OCI-LY3 (cell line): ENCODE measurements around the gene ABI2.
"Not testable (repeated sequence)": the region's sequence is repeated elsewhere in the genome, so short reads cannot be mapped to it uniquely, and the experiment has no call there.

Experiments used
- H2AFZ ChIP-seq: fragments of 200-600, 300-600 bp; shearing (Covaris generic); 2 replicates; pipeline ENCODE4 v1.6.0; 2014; ENCODE audit warnings: antibody characterized with exemption, low read depth, low read length
- H3K27ac ChIP-seq: fragments of 200-600, 300-600 bp; sonication (generic); 2 replicates; pipeline ENCODE4 v1.5.1; 2014; ENCODE audit warnings: mild to moderate bottlenecking, low read length, moderate library complexity, mixed read lengths
- H3K27me3 ChIP-seq: fragments of 200-600, 300-600 bp; sonication (generic); 2 replicates; pipeline ENCODE4 v1.6.1; 2014; ENCODE audit warnings: low read depth, low read length, mixed read lengths
- H3K36me3 ChIP-seq: fragments of 200-600, 300-600 bp; sonication (generic); replicated peaks from 2 replicates; pipeline ENCODE3; 2014; ENCODE audit warnings: low read depth, low read length, mixed read lengths
- H3K4me1 ChIP-seq: fragments of 300-600, 200-600 bp; sonication (generic); 2 replicates; pipeline ENCODE4 v1.6.1; 2014; ENCODE audit warnings: low read length, mixed read lengths
- H3K4me2 ChIP-seq: fragments of 200-600, 300-600 bp; sonication (generic); 2 replicates; pipeline ENCODE4 v1.6.1; 2014; ENCODE audit warnings: low read length, mixed read lengths
- H3K4me3 ChIP-seq: fragments of 300-600, 200-600 bp; sonication (generic); 2 replicates; pipeline ENCODE4 v1.5.1; 2014; ENCODE audit warnings: antibody characterized with exemption, mild to moderate bottlenecking, low read length, moderate library complexity
- H3K79me2 ChIP-seq: fragments of 300-600, 200-600 bp; shearing (Covaris generic); 2 replicates; pipeline ENCODE4 v1.6.1; 2014; ENCODE audit warnings: mild to moderate bottlenecking, low read length, mixed read lengths
- H3K9ac ChIP-seq: fragments of 300-600, 200-600 bp; shearing (Covaris generic); 2 replicates; pipeline ENCODE4 v1.6.0; 2014; ENCODE audit warnings: mild to moderate bottlenecking, low read length, moderate library complexity
- H3K9me3 ChIP-seq: fragments of 200-600, 300-600 bp; shearing (Covaris generic); 2 replicates; pipeline ENCODE4 v1.6.1; 2014; ENCODE audit warnings: low read length, mixed read lengths; ENCODE audit not compliant: insufficient read depth
- H4K20me1 ChIP-seq: fragments of 200-600, 300-600 bp; sonication (generic); 2 replicates; pipeline ENCODE4 v1.6.1; 2016; ENCODE audit warnings: low read length, mixed read lengths; ENCODE audit not compliant: insufficient read depth
- CTCF ChIP-seq: fragments of 200-600, 300-600 bp; sonication (generic); IDR thresholded peaks from 2 replicates; pipeline ENCODE4 v1.5.1; 2014; ENCODE audit warnings: antibody characterized with exemption, low read length, low read depth
- EZH2phosphoT487 ChIP-seq: fragments of 200-600 bp; shearing (Covaris generic); IDR thresholded peaks from 2 replicates; pipeline ENCODE4 v1.6.1; 2018; ENCODE audit warnings: antibody characterized with exemption, mixed run types, low read depth

The ABI2 gene

DNA sequence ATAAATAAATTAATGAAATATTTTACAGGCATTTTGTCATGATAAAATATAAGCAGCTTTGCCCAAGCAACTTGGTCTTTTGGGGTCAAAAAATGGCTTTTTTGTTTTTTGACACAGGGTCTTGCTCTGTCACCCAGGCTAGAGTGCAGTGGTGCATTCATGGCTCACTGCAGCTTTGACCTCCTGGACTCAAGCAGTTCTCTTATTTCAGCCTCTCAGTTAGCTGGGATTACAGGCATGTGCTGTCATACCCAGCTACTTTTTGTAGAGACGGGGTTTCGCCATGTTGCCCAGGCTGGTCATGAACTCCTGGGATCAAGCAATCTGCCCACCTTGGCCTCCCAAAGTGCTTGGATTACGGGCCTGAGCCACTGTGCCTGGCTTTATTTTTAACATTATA, 51.0 kb downstream of the ABI2 start:
- H4K20me1 ChIP-seq = no peaks in the 10 kb centered on the region
- no peak overlapping the region for H2AFZ ChIP-seq
- no peaks in the 10 kb centered on the region for H3K4me1 ChIP-seq
- no peaks in the 10 kb centered on the region for H3K36me3 ChIP-seq
- TF ChIP-seq CTCF (no peak), EZH2phosphoT487 (no peak)
- no peak overlapping the region for H3K27ac ChIP-seq
- no peak overlapping the region for H3K4me3 ChIP-seq
- H3K27me3 ChIP-seq = no peaks in the 10 kb centered on the region
- H3K9ac ChIP-seq = no peak overlapping the region
- no peaks in the 10 kb centered on the region for H3K9me3 ChIP-seq
- no peaks in the 10 kb centered on the region for H3K79me2 ChIP-seq
- H3K4me2 ChIP-seq = no peak overlapping the region

GRCh38 chr2:203383038-203383437, 54.8 kb downstream of the ABI2 start:
- Histone ChIP-seq H2AFZ (no peak overlapping the region), H4K20me1 (no peaks in the 10 kb centered on the region), H3K4me3 (no peak overlapping the region), H3K36me3 (no peaks in the 10 kb centered on the region), H3K9me3 (no peaks in the 10 kb centered on the region), H3K9ac (no peak overlapping the region), H3K27me3 (no peaks in the 10 kb centered on the region), H3K27ac (no peak overlapping the region), H3K4me2 (no peak overlapping the region), H3K4me1 (no peaks in the 10 kb centered on the region), H3K79me2 (no peaks in the 10 kb centered on the region)
- TF ChIP-seq CTCF = no peak
- no peak for TF ChIP-seq EZH2phosphoT487

GRCh38 chr2:203388153-203388552, 60.0 kb downstream of the ABI2 start:
- H3K4me2 ChIP-seq, H3K27me3 ChIP-seq, H3K9ac ChIP-seq, H4K20me1 ChIP-seq, H3K36me3 ChIP-seq, H3K79me2 ChIP-seq, H3K27ac ChIP-seq, H3K4me1 ChIP-seq, H2AFZ ChIP-seq, H3K4me3 ChIP-seq, H3K9me3 ChIP-seq: not testable (repeated sequence)

DNA sequence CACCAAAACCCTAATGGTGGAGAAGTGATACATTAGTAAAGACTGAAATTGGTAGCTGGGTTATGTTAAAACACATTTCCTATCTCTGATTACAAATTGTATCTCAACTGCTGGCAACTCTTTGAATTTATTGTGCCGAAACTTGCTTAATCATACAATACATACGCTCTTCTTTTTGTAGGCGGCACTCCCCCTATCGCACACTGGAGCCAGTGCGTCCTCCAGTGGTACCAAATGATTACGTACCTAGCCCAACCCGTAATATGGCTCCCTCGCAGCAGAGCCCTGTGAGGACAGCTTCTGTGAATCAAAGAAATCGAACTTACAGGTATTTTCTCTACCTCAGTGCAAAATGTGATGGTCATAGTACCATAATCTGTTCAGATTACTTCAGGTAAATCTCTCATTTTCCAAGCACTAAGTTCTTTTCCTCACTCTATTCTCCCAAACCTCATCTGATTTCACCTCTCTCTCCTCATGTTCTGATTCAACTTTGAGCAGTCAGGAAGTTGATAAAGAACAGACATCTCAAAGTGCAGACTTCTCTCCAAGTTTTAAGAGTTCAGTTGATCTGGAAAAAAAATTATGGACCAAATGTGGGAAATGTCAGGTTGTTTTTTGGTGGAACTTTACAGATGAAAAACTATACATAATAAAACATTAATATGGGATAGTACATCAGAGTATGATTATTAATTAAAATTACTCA, 66.5 kb downstream of the ABI2 start:
- Histone ChIP-seq H3K4me1 (no peaks in the 10 kb centered on the region), H3K4me2 (no peak overlapping the region), H3K27ac (no peak overlapping the region), H2AFZ (no peak overlapping the region), H3K36me3 (peaks cover 6% of the 10 kb centered on the region), H3K9ac (no peak overlapping the region), H3K27me3 (no peaks in the 10 kb centered on the region), H3K79me2 (no peaks in the 10 kb centered on the region), H4K20me1 (no peaks in the 10 kb centered on the region), H3K4me3 (no peak overlapping the region), H3K9me3 (no peaks in the 10 kb centered on the region)
- TF ChIP-seq EZH2phosphoT487 (no peak), CTCF (no peak; the same call in 1 of the 2 replicates)
